Measurements from ENCODE around the gene C1orf74. TPM values are rescaled to one million over a fixed set of nuclear protein-coding genes. Genes with fewer than 3 reads are reported as not detected.

C1orf74 gene
- total RNA-seq, 6 donors from 2014 or later, result 0.89 to 3.2 (median 1.8) TPM

- no peak for ATAC-seq (ENCODE audit: low FRiP score in 2 of 2)
- Histone ChIP-seq H3K27ac (no peak overlapping the region), H3K27me3 (no peaks in the 10 kb centered on the region), H3K4me3 (no peak overlapping the region), H3K4me1 (peaks cover 0 to 6% (median 0%) of the 10 kb centered on the region in 4 donors), H3K36me3 (no peaks in the 10 kb centered on the region), H3K9me3 (no peaks in the 10 kb centered on the region)
- DNase-seq, result no peak
- 80 to 88% methylated on average over 4 of the region's 4 CpGs for WGBS, 2 donors
- no peak for TF ChIP-seq POLR2A (IDR thresholded peaks at IDR 0.05)
- no peak for TF ChIP-seq EP300 (IDR thresholded peaks at IDR 0.05)
- no peak for TF ChIP-seq POLR2AphosphoS5 (IDR thresholded peaks at IDR 0.05)
- TF ChIP-seq CTCF (IDR thresholded peaks at IDR 0.05), result no peak
Measured at GRCh38 chr1:209807509-209807908, 23.1 kb upstream of the C1orf74 start.

GRCh38 chr1:209805875-209806760 is 21.8 kb upstream of the C1orf74 start, which contains the start of gene IRF6:
IRF6 (minus strand) TSS chr1:209806142; CDS start chr1:209801413, 4,729 bp downstream.
- no peaks in the 10 kb centered on the region for H3K27me3 ChIP-seq
- H3K36me3 ChIP-seq, result no peaks in the 10 kb centered on the region
- DNase-seq (peak; percentile 94 to 98), ATAC-seq (ENCODE audit: low FRiP score in 2 of 2) (peak; percentile 94 to 97)
- H3K27ac ChIP-seq, result peak within 1 kb of the TSS; percentile 69 to 87 (median 72)
- 8 to 28% methylated on average over 2 to 43 of the region's 46 CpGs for WGBS, 2 donors
- peaks cover 0 to 6% (median 0%) of the 10 kb centered on the region in 4 donors for H3K4me1 ChIP-seq
- TF ChIP-seq EP300 (IDR thresholded peaks at IDR 0.05) (no peak), POLR2A (IDR thresholded peaks at IDR 0.05) (peak in 3 of 4 donors; percentile 67 to 92 (median 76)), POLR2AphosphoS5 (IDR thresholded peaks at IDR 0.05) (peak; percentile 44 to 84), CTCF (IDR thresholded peaks at IDR 0.05) (no peak)
- no peaks in the 10 kb centered on the region for H3K9me3 ChIP-seq
- H3K4me3 ChIP-seq, result peak within 1 kb of the TSS; percentile 34 to 65 (median 50)

GRCh38 chr1:209805341-209805781 is 21.0 kb upstream of the C1orf74 start:
- Histone ChIP-seq H3K9me3 (no peaks in the 10 kb centered on the region), H3K27me3 (no peaks in the 10 kb centered on the region), H3K4me3 (peak overlapping the region; percentile 34 to 65 (median 50)), H3K4me1 (peaks cover 0 to 6% (median 0%) of the 10 kb centered on the region in 4 donors), H3K36me3 (no peaks in the 10 kb centered on the region), H3K27ac (peak overlapping the region; percentile 69 to 87 (median 72))
- DNase-seq, result peak; percentile 33 to 41
- 32 to 37% methylated on average over 14 to 18 of the region's 19 CpGs for WGBS, 2 donors
- TF ChIP-seq EP300 (IDR thresholded peaks at IDR 0.05) (no peak), POLR2A (IDR thresholded peaks at IDR 0.05) (no peak), CTCF (IDR thresholded peaks at IDR 0.05) (no peak), POLR2AphosphoS5 (IDR thresholded peaks at IDR 0.05) (no peak)
- ATAC-seq (ENCODE audit: low FRiP score in 2 of 2), result peak; percentile 24 to 56

GRCh38 chr1:209803568-209803967 is 19.2 kb upstream of the C1orf74 start:
- ATAC-seq (ENCODE audit: low FRiP score in 2 of 2), result no peak
- H3K36me3 ChIP-seq, result no peaks in the 10 kb centered on the region
- peaks cover 0 to 6% (median 0%) of the 10 kb centered on the region in 4 donors for H3K4me1 ChIP-seq
- H3K27me3 ChIP-seq, result no peaks in the 10 kb centered on the region
- no peak for TF ChIP-seq POLR2A (IDR thresholded peaks at IDR 0.05)
- no peak for TF ChIP-seq EP300 (IDR thresholded peaks at IDR 0.05)
- TF ChIP-seq CTCF (IDR thresholded peaks at IDR 0.05), result no peak
- TF ChIP-seq POLR2AphosphoS5 (IDR thresholded peaks at IDR 0.05), result no peak
- H3K27ac ChIP-seq, result no peak overlapping the region
- H3K4me3 ChIP-seq, result no peak overlapping the region
- 69 to 81% methylated on average over 1 of the region's 1 CpG for WGBS, 2 donors
- H3K9me3 ChIP-seq, result no peaks in the 10 kb centered on the region
- DNase-seq, result no peak
